NCI-H1417 (cell line): ENCODE results near the gene NOC2L.

Source experiments
- DNase-seq, 3 experiments: peaks; one replicate each; lab custom pipeline; 2025; lab: John Stamatoyannopoulos, UW

Gene NOC2L

GRCh38 chr1:929712-930632 is 29.1 kb downstream of the NOC2L start:
- DNase-seq, result no peak

- no peak for DNase-seq
These were observed 30.0 kb downstream of the NOC2L start for GRCh38 chr1:928825-929661.

GRCh38 chr1:927748-928147 is 31.3 kb downstream of the NOC2L start:
- no peak for DNase-seq

- no peak for DNase-seq
These were observed 31.8 kb downstream of the NOC2L start for GRCh38 chr1:927234-927633.

GRCh38 chr1:925561-926421 is 33.3 kb downstream of the NOC2L start:
- DNase-seq, result peak in 2 of 3 experiments; percentile 39 to 45

- peak; percentile 46 to 75 (median 69) for DNase-seq
These were observed 34.1 kb downstream of the NOC2L start for GRCh38 chr1:924656-925560.

- peak in 1 of 3 experiments; percentile 75 for DNase-seq
These were observed 34.9 kb downstream of the NOC2L start for GRCh38 chr1:923991-924655.

- DNase-seq, result peak; percentile 86 to 96 (median 91)
These were observed 35.7 kb downstream of the NOC2L start, which contains the start of gene SAMD11 for GRCh38 chr1:923131-923990. TSS of gene SAMD11 (plus strand) at chr1:923923. CDS start at chr1:924432, 509 bp downstream.

- peak; percentile 89 to 92 (median 91) for DNase-seq
These were observed 37.8 kb downstream of the NOC2L start for GRCh38 chr1:921011-921837.

GRCh38 chr1:920521-920920 is 38.5 kb downstream of the NOC2L start:
- peak; percentile 51 to 83 (median 78) for DNase-seq

- peak; percentile 31 to 81 (median 78) for DNase-seq
These were observed 39.0 kb downstream of the NOC2L start for GRCh38 chr1:920010-920409.

GRCh38 chr1:919271-919872 is 39.7 kb downstream of the NOC2L start:
- DNase-seq, result no peak

GRCh38 chr1:918843-919242 is 40.2 kb downstream of the NOC2L start:
- DNase-seq, result no peak

GRCh38 chr1:918353-918752 is 40.7 kb downstream of the NOC2L start:
- DNase-seq, result no peak

- no peak for DNase-seq
These were observed 41.5 kb downstream of the NOC2L start for GRCh38 chr1:917466-918091.

GRCh38 chr1:917076-917459 is 42.0 kb downstream of the NOC2L start:
- no peak for DNase-seq
